SK-N-SH (cell line): ENCODE results near the gene SHROOM3. TPM values are rescaled to one million over a fixed set of nuclear protein-coding genes. Genes with fewer than 3 reads are reported as not detected.

ENCODE experiments used
- CTCF ChIA-PET: fragments of 300-600, 350-600 bp; formaldehyde crosslinking; extraction: SDS; loops from one replicate; lab custom pipeline; 2021; lab: Yijun Ruan, JAX
- POLR2A ChIA-PET: fragments of 350-600 bp; sonication (Branson Sonifier 250); formaldehyde crosslinking; extraction: SDS; loops from one replicate; lab custom pipeline; 2020; ENCODE audit warnings: antibody characterized with exemption, inconsistent platforms; lab: Yijun Ruan, JAX
- DNase-seq: peaks from one replicate; pipeline ENCODE4 v3.0.0; 2012
- H2AFZ ChIP-seq: fragments of 200-600 bp; sonication (generic); 2 replicates; pipeline ENCODE4 v1.8.1; 2016; ENCODE audit warnings: antibody characterized with exemption, mild to moderate bottlenecking, low read depth
- H3F3A ChIP-seq: fragments of 200-600 bp; sonication (generic); replicated peaks from 2 replicates; pipeline ENCODE3; 2016; ENCODE audit warnings: antibody characterized with exemption, mild to moderate bottlenecking; ENCODE audit not compliant: insufficient read depth
- H3K27ac ChIP-seq, 2 experiments: fragments of 200-500 bp in 1 of 2; fragments of 200-600 bp in 1 of 2; sonication (Bioruptor generic) in 1 of 2; sonication (generic), shearing (Covaris generic) in 1 of 2; 2 replicates each; pipeline versions ENCODE4 v1.5.1 to v1.6.1; 2014 to 2016; ENCODE audit warnings: low read depth in 2 of 2, inconsistent platforms in 1 of 2, low read length in 1 of 2, mild to moderate bottlenecking in 1 of 2, mixed read lengths in 1 of 2
- H3K27me3 ChIP-seq: fragments of 200-600 bp; sonication (generic), shearing (Covaris generic); 2 replicates; pipeline ENCODE4 v1.6.1; 2016; ENCODE audit warnings: mixed run types; ENCODE audit not compliant: insufficient read depth
- H3K36me3 ChIP-seq, 2 experiments: fragments of 200-500 bp in 1 of 2; fragments of 200-600 bp in 1 of 2; sonication (Bioruptor generic) in 1 of 2; sonication (generic) in 1 of 2; replicated peaks in 1 of 2; 2 replicates each; pipeline versions ENCODE3 to v1.5.1; 2014 to 2016; ENCODE audit warnings: low read length in 1 of 2, mild to moderate bottlenecking in 1 of 2; ENCODE audit not compliant: insufficient read depth in 2 of 2, control insufficient read depth in 1 of 2
- H3K4me1 ChIP-seq, 2 experiments: fragments of 200-500 bp in 1 of 2; fragments of 200-600 bp in 1 of 2; sonication (Bioruptor generic) in 1 of 2; sonication (generic), shearing (Covaris generic) in 1 of 2; 2 replicates each; pipeline versions ENCODE4 v1.5.1 to v1.6.1; 2014 to 2016; ENCODE audit warnings: low read depth in 1 of 2, low read length in 1 of 2, mixed run types in 1 of 2; ENCODE audit not compliant: insufficient read depth in 2 of 2, control insufficient read depth in 1 of 2
- H3K4me2 ChIP-seq: fragments of 200-600 bp; sonication (generic), shearing (Covaris generic); 2 replicates; pipeline ENCODE4 v1.6.1; 2017; ENCODE audit warnings: mixed run types
- H3K4me3 ChIP-seq, 2 experiments: fragments of 200-500 bp in 1 of 2; fragments of 200-600 bp in 1 of 2; sonication (Bioruptor generic) in 1 of 2; sonication (generic), shearing (Covaris generic) in 1 of 2; 2 replicates each; pipeline versions ENCODE4 v1.5.1 to v1.8.1; 2014 to 2016; ENCODE audit warnings: low read depth in 2 of 2, inconsistent platforms in 1 of 2, low read length in 1 of 2, mild to moderate bottlenecking in 1 of 2, mixed read lengths in 1 of 2, moderate library complexity in 1 of 2
- H3K79me2 ChIP-seq: fragments of 200-600 bp; sonication (generic); 2 replicates; pipeline ENCODE4 v1.8.1; 2017; ENCODE audit warnings: mild to moderate bottlenecking; ENCODE audit not compliant: insufficient read depth
- H3K9ac ChIP-seq: fragments of 200-600 bp; sonication (generic); 2 replicates; pipeline ENCODE4 v1.6.1; 2017; ENCODE audit warnings: mixed run types
- H3K9me2 ChIP-seq: fragments of 200-600 bp; sonication (generic); 2 replicates; pipeline ENCODE4 v1.6.1; 2017; ENCODE audit warnings: mixed run types
- H3K9me3 ChIP-seq: fragments of 200-600 bp; sonication (generic); 2 replicates; pipeline ENCODE4 v1.6.1; 2017; ENCODE audit warnings: mixed run types, mild to moderate bottlenecking, moderate library complexity
- H4K20me1 ChIP-seq: fragments of 200-600 bp; sonication (generic); 2 replicates; pipeline ENCODE4 v1.6.1; 2017; ENCODE audit warnings: mild to moderate bottlenecking, mixed run types; ENCODE audit not compliant: insufficient read depth
- CHD2 ChIP-seq: fragments of 150-350 bp; IDR thresholded peaks from 2 replicates; pipeline ENCODE4 v1.6.1; 2018; ENCODE audit warnings: low read length; ENCODE audit not compliant: partially characterized antibody
- ELF1 ChIP-seq: IDR thresholded peaks from 2 replicates; pipeline ENCODE4 v1.4.0; 2012
- FOSL2 ChIP-seq: IDR thresholded peaks from 2 replicates; pipeline ENCODE4 v1.4.0; 2012; ENCODE audit warnings: low read depth, mild to moderate bottlenecking, moderate library complexity, borderline replicate concordance
- FOXJ3 ChIP-seq: sonication (generic); formaldehyde crosslinking; IDR thresholded peaks from 2 replicates; pipeline ENCODE4 v1.5.1; 2020; ENCODE audit warnings: mild to moderate bottlenecking, missing genetic modification reagents
- GABPA ChIP-seq: IDR thresholded peaks from 2 replicates; pipeline ENCODE4 v1.4.0; 2012; ENCODE audit warnings: low read depth, mild to moderate bottlenecking
- GATA2 ChIP-seq: sonication (generic); formaldehyde crosslinking; IDR thresholded peaks from 2 replicates; pipeline ENCODE4 v1.5.0; 2020; ENCODE audit warnings: mild to moderate bottlenecking, missing genetic modification reagents
- JUND ChIP-seq: IDR thresholded peaks from 2 replicates; pipeline ENCODE4 v1.4.0; 2012
- MAX ChIP-seq: IDR thresholded peaks from 2 replicates; pipeline ENCODE4 v1.4.0; 2012; ENCODE audit warnings: low read depth
- NFIC ChIP-seq: IDR thresholded peaks from 2 replicates; pipeline ENCODE4 v1.4.0; 2012; ENCODE audit warnings: borderline replicate concordance
- NRF1 ChIP-seq: IDR thresholded peaks from 2 replicates; pipeline ENCODE4 v1.6.1; 2012; ENCODE audit warnings: low read depth, mild to moderate bottlenecking, low read length
- PBX3 ChIP-seq: IDR thresholded peaks from 2 replicates; pipeline ENCODE4; 2012
- RCOR1 ChIP-seq: fragments of 150-350 bp; IDR thresholded peaks from 2 replicates; pipeline ENCODE4 v1.6.1; 2017; ENCODE audit warnings: antibody characterized with exemption, low read length
- TEAD4 ChIP-seq: IDR thresholded peaks from 2 replicates; pipeline ENCODE4 v1.4.0; 2012; ENCODE audit warnings: mild to moderate bottlenecking, borderline replicate concordance; ENCODE audit not compliant: insufficient read depth
- USF1 ChIP-seq: IDR thresholded peaks from 2 replicates; pipeline ENCODE4 v1.4.0; 2012; ENCODE audit warnings: low read depth, borderline replicate concordance
- USF2 ChIP-seq: fragments of 150-350 bp; IDR thresholded peaks from 2 replicates; pipeline ENCODE4 v1.6.1; 2017; ENCODE audit warnings: antibody characterized with exemption, low read length, low read depth, borderline replicate concordance
- YY1 ChIP-seq: IDR thresholded peaks from 2 replicates; pipeline ENCODE4 v1.4.0; 2012; ENCODE audit warnings: low read depth, mild to moderate bottlenecking
- WGBS: methylation state at CpG from one replicate; pipeline ENCODE4 v1.1.6; 2017; ENCODE audit warnings: low lambda C conversion rate; 5-methylcytosine and 5-hydroxymethylcytosine counted together
- polyA plus RNA-seq, 3 experiments: library from polyadenylated mRNA; depleted of rRNA; stranded (reverse); fragments of >200 nt; gene quantifications; 2 replicates each; pipeline ENCODE4 v1.2.3, GENCODE V29; 2012
- TF ChIP-seq, protein P1 (sequence below): fragments of 150-350 bp; IDR thresholded peaks from 2 replicates; pipeline ENCODE4 v1.6.1; 2016; ENCODE audit warnings: mild to moderate bottlenecking, low read depth, low read length

The SHROOM3 gene
- polyA plus RNA-seq, 1 of the 3 experiments (the other 2 are of a cell fraction): 4.3 TPM

- TF ChIP-seq MAX (no peak), PBX3 (no peak), GATA2 (CRISPR knock-in tag) (no peak), RCOR1 (no peak)
- TF ChIP-seq, protein P1, sequence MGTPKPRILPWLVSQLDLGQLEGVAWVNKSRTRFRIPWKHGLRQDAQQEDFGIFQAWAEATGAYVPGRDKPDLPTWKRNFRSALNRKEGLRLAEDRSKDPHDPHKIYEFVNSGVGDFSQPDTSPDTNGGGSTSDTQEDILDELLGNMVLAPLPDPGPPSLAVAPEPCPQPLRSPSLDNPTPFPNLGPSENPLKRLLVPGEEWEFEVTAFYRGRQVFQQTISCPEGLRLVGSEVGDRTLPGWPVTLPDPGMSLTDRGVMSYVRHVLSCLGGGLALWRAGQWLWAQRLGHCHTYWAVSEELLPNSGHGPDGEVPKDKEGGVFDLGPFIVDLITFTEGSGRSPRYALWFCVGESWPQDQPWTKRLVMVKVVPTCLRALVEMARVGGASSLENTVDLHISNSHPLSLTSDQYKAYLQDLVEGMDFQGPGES: no peak
Measured at GRCh38 chr4:76484654-76485053, 49.6 kb downstream of the SHROOM3 start (continued).

DNA sequence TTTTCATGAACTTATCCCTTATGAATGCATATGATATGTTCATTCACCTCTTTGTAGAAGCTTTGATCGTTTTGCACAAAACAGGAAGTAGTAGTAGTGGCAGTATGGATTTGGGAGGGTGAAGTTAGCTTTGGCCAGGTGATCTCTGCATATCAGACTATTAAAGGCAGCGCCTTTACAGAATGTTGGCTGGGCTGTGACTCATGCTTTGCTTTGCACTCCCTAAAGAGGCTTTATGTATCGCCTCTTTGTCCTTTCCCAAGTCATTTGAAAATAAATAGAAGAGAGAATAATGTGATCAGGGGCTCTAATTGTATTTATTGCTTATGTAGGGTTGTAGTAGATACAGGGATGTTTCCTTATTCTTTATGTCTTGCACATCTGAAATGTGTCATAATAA lies 50.4 kb downstream of the SHROOM3 start:
- no peaks in the 10 kb centered on the region for H3F3A ChIP-seq
- CTCF ChIA-PET: interaction anchor here (0.8 to 3.0 kb wide), 4 partner anchors 14 to 54 kb away, joined by 3 to 18 read pairs (median 4); no protein-coding TSS in a partner anchor
- no peak for TF ChIP-seq NFIC
- no peak for TF ChIP-seq GABPA
- TF ChIP-seq FOXJ3 (CRISPR knock-in tag): no peak
- no peak for TF ChIP-seq TEAD4
- TF ChIP-seq ELF1: no peak
- TF ChIP-seq YY1: no peak

DNA sequence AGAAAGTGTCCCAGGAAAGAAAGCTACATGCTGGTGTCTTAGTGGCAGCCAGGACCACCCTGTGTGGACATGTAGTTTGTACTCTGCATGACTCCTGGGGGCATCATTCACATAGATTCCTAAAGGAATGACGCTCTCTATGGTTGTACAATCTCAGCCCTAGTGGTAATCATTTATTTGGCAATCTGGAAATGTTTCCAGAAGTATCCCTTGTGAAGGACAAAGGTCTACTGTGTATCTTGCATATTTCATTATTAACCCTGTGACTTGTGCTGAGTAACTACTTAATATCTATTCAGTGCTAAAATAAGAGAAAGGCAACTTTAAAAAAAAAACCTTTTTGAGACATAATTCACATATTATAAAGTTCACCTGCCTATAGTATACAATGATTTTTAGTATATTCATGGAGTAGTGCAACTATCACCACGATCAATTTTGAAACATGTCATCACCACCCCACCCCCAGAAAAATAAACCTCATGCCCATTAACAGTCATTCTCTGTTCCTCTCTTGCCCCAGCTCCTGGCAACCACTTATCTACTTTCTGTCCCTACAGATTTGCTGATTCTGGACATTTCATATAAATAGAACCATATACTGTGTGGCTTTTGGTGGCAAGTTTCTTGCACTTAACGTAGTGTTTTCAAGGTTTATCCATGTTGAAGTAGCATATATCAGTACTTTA lies 51.7 kb downstream of the SHROOM3 start:
- CTCF ChIA-PET: interaction anchor here (1.0 to 3.0 kb wide), 2 partner anchors 18 to 65 kb away, joined by 3 to 18 read pairs; partner anchors contain the start of gene CCDC158
- POLR2A ChIA-PET: interaction anchor here (0.6 kb wide), 1 partner anchor 54 kb away, joined by 3 read pairs; no protein-coding TSS in a partner anchor
- no peaks in the 10 kb centered on the region for H3K27me3 ChIP-seq
- no peak overlapping the region for H3K27ac ChIP-seq
- H3K9me2 ChIP-seq: no peaks in the 10 kb centered on the region
- no peaks in the 10 kb centered on the region for H3K4me1 ChIP-seq
- no peak overlapping the region for H3K4me2 ChIP-seq
- H3K9ac ChIP-seq: no peak overlapping the region
- DNase-seq: no peak
- H2AFZ ChIP-seq: no peak overlapping the region
- no peaks in the 10 kb centered on the region for H3K9me3 ChIP-seq
- no peak for TF ChIP-seq NRF1
- TF ChIP-seq JUND: no peak
- no peak for TF ChIP-seq USF1
- no peak for TF ChIP-seq NFIC
- no peak for TF ChIP-seq CHD2
- TF ChIP-seq ELF1: no peak
- no peak for TF ChIP-seq GABPA
- TF ChIP-seq FOSL2: no peak
- no peak for TF ChIP-seq USF2
- no peak for TF ChIP-seq PBX3
- TF ChIP-seq, all 33 proteins: peak for 0
- WGBS: 16% methylated on average over 3 of the region's 3 CpGs
- Histone ChIP-seq H3F3A (no peaks in the 10 kb centered on the region), H4K20me1 (no peaks in the 10 kb centered on the region), H3K36me3 (no peaks in the 10 kb centered on the region), H3K4me3 (no peak overlapping the region), H3K79me2 (no peaks in the 10 kb centered on the region)

More for the DNA sequence above, 50.4 kb downstream of the SHROOM3 start:
- 50% methylated on average over 3 of the region's 3 CpGs for WGBS
- POLR2A ChIA-PET: no interaction called here
- H3K27ac ChIP-seq: no peak overlapping the region
- H3K4me1 ChIP-seq: no peaks in the 10 kb centered on the region
- no peaks in the 10 kb centered on the region for H4K20me1 ChIP-seq
- DNase-seq: no peak
- no peak overlapping the region for H3K4me2 ChIP-seq
- no peaks in the 10 kb centered on the region for H3K27me3 ChIP-seq
- no peaks in the 10 kb centered on the region for H3K9me3 ChIP-seq
- H3K9me2 ChIP-seq: no peaks in the 10 kb centered on the region
- H3K36me3 ChIP-seq: no peaks in the 10 kb centered on the region
- H2AFZ ChIP-seq: no peak overlapping the region
- no peaks in the 10 kb centered on the region for H3K79me2 ChIP-seq
- H3K9ac ChIP-seq: no peak overlapping the region
- no peak overlapping the region for H3K4me3 ChIP-seq
